PFSK-1 (cell line): ENCODE measurements around the gene SP140.

Source experiments
- FOXP2 ChIP-seq: optimal IDR thresholded peaks from 2 replicates; pipeline ENCODE3; 2011; ENCODE audit warnings: borderline replicate concordance, control low read depth, inconsistent platforms; ENCODE audit not compliant: insufficient read depth; ENCODE audit errors: extremely low read length, extremely low read depth
- POLR2AphosphoS5 ChIP-seq: IDR thresholded peaks from 2 replicates; pipeline ENCODE4 v1.6.1; 2012; ENCODE audit warnings: low read depth, mild to moderate bottlenecking, control low read depth, low read length, moderate library complexity
- SIN3A ChIP-seq: IDR thresholded peaks from 2 replicates; pipeline ENCODE4 v1.6.1; 2012; ENCODE audit warnings: mild to moderate bottlenecking, low read length, moderate library complexity, borderline replicate concordance; ENCODE audit not compliant: insufficient read depth
- TAF1 ChIP-seq: IDR thresholded peaks from 2 replicates; pipeline ENCODE4 v1.6.1; 2012; ENCODE audit warnings: low read length, control low read depth, borderline replicate concordance; ENCODE audit not compliant: insufficient read depth
- TF ChIP-seq, protein P1 (sequence below), 2 experiments: IDR thresholded peaks; 2 replicates each; pipeline versions ENCODE4 v1.6.1 to v1.8.0; 2011 to 2012; ENCODE audit warnings: low read depth in 2 of 2, low read length in 2 of 2, control low read depth in 1 of 2, inconsistent platforms in 1 of 2, mild to moderate bottlenecking in 1 of 2, moderate library complexity in 1 of 2; ENCODE audit not compliant: insufficient read depth in 1 of 2

- TF ChIP-seq SIN3A (no peak), TAF1 (no peak), POLR2AphosphoS5 (no peak), FOXP2 (no peak)
- TF ChIP-seq, protein P1, sequence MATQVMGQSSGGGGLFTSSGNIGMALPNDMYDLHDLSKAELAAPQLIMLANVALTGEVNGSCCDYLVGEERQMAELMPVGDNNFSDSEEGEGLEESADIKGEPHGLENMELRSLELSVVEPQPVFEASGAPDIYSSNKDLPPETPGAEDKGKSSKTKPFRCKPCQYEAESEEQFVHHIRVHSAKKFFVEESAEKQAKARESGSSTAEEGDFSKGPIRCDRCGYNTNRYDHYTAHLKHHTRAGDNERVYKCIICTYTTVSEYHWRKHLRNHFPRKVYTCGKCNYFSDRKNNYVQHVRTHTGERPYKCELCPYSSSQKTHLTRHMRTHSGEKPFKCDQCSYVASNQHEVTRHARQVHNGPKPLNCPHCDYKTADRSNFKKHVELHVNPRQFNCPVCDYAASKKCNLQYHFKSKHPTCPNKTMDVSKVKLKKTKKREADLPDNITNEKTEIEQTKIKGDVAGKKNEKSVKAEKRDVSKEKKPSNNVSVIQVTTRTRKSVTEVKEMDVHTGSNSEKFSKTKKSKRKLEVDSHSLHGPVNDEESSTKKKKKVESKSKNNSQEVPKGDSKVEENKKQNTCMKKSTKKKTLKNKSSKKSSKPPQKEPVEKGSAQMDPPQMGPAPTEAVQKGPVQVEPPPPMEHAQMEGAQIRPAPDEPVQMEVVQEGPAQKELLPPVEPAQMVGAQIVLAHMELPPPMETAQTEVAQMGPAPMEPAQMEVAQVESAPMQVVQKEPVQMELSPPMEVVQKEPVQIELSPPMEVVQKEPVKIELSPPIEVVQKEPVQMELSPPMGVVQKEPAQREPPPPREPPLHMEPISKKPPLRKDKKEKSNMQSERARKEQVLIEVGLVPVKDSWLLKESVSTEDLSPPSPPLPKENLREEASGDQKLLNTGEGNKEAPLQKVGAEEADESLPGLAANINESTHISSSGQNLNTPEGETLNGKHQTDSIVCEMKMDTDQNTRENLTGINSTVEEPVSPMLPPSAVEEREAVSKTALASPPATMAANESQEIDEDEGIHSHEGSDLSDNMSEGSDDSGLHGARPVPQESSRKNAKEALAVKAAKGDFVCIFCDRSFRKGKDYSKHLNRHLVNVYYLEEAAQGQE (IDR thresholded peaks at IDR 0.05; ENCODE audit: insufficient read depth in 1 of 2, low read depth in 2 of 2, low read length in 2 of 2), result no peak
Observed at GRCh38 chr2:230321031-230321430, 95.5 kb downstream of the SP140 start.
